Mesenchymal stem cell (in vitro differentiated cells and primary cell): ENCODE results near the gene GRIP1.

Source experiments
- DNase-seq: peaks from one replicate; pipeline ENCODE4 v3.0.0-alpha.2; 2013
- H2AFZ ChIP-seq: one replicate; pipeline ENCODE4 v1.6.1; 2013; ENCODE audit warnings: low read depth, mild to moderate bottlenecking, control low read depth, inconsistent platforms, low read length, moderate library complexity
- H2AK5ac ChIP-seq: 2 replicates; pipeline ENCODE4 v1.6.1; 2013; ENCODE audit warnings: low read length, moderate library complexity, mild to moderate bottlenecking, inconsistent platforms; ENCODE audit not compliant: severe bottlenecking
- H2BK120ac ChIP-seq: one replicate; pipeline ENCODE4 v1.6.1; 2013; ENCODE audit warnings: low read depth, mild to moderate bottlenecking, inconsistent platforms, low read length, moderate library complexity
- H2BK12ac ChIP-seq, 2 experiments: one replicate each; pipeline ENCODE4 v1.6.1; 2013; ENCODE audit warnings: inconsistent platforms in 2 of 2, low read length in 2 of 2, mild to moderate bottlenecking in 2 of 2, moderate library complexity in 2 of 2, control low read depth in 1 of 2
- H2BK15ac ChIP-seq: one replicate; pipeline ENCODE4 v1.6.1; 2013; ENCODE audit warnings: mild to moderate bottlenecking, low read depth, inconsistent platforms; ENCODE audit not compliant: poor library complexity, severe bottlenecking
- H2BK5ac ChIP-seq: 2 replicates; pipeline ENCODE4 v1.6.1; 2013; ENCODE audit warnings: low read depth, mild to moderate bottlenecking, low read length, control low read depth, inconsistent platforms; ENCODE audit not compliant: poor library complexity, severe bottlenecking
- H3K14ac ChIP-seq, 2 experiments: one replicate each; pipeline ENCODE4 v1.6.1; 2013; ENCODE audit warnings: inconsistent platforms in 2 of 2, low read length in 2 of 2, control low read depth in 1 of 2, mild to moderate bottlenecking in 1 of 2, moderate library complexity in 1 of 2
- H3K18ac ChIP-seq, 2 experiments: one replicate each; pipeline ENCODE4 v1.6.1; 2013; ENCODE audit warnings: inconsistent platforms in 2 of 2, low read length in 2 of 2, control low read depth in 1 of 2, low read depth in 1 of 2, mild to moderate bottlenecking in 1 of 2
- H3K23ac ChIP-seq, 2 experiments: one replicate each; pipeline ENCODE4 v1.6.1; 2013; ENCODE audit warnings: inconsistent platforms in 2 of 2, low read length in 2 of 2, mild to moderate bottlenecking in 2 of 2, moderate library complexity in 2 of 2, control low read depth in 1 of 2
- H3K27ac ChIP-seq: 2 replicates; pipeline ENCODE4 v1.5.1; 2013; ENCODE audit warnings: mild to moderate bottlenecking, moderate library complexity, low read length, control low read depth, inconsistent platforms; ENCODE audit not compliant: poor library complexity, severe bottlenecking
- H3K27me3 ChIP-seq, 2 experiments: 2 replicates each; pipeline versions ENCODE4 v1.6.1 to v1.7.0; 2013; ENCODE audit warnings: low read length in 2 of 2, mild to moderate bottlenecking in 2 of 2, moderate library complexity in 2 of 2, control low read depth in 1 of 2, inconsistent platforms in 1 of 2; ENCODE audit not compliant: control insufficient read depth in 1 of 2, insufficient read depth in 1 of 2
- H3K36me3 ChIP-seq, 2 experiments: 2 replicates each; pipeline versions ENCODE4 v1.6.1 to v1.7.0; 2013; ENCODE audit warnings: low read length in 2 of 2, control low read depth in 1 of 2, inconsistent platforms in 1 of 2, low read depth in 1 of 2, mild to moderate bottlenecking in 1 of 2; ENCODE audit not compliant: insufficient read depth in 2 of 2, control insufficient read depth in 1 of 2
- H3K4ac ChIP-seq, 2 experiments: one replicate each; pipeline ENCODE4 v1.6.1; 2013; ENCODE audit warnings: inconsistent platforms in 2 of 2, low read length in 2 of 2, mild to moderate bottlenecking in 2 of 2, moderate library complexity in 2 of 2, control low read depth in 1 of 2, low read depth in 1 of 2
- H3K4me1 ChIP-seq: 2 replicates; pipeline ENCODE4 v1.6.1; 2013; ENCODE audit warnings: low read depth, low read length, control low read depth; ENCODE audit not compliant: control insufficient read depth, insufficient read depth
- H3K4me2 ChIP-seq: 2 replicates; pipeline ENCODE4 v1.6.1; 2013; ENCODE audit warnings: low read length, mild to moderate bottlenecking, inconsistent platforms; ENCODE audit not compliant: poor library complexity, severe bottlenecking
- H3K4me3 ChIP-seq, 2 experiments: 2 replicates each; pipeline versions ENCODE4 v1.5.1 to v1.7.0; 2013; ENCODE audit warnings: low read length in 2 of 2, mild to moderate bottlenecking in 2 of 2, control low read depth in 1 of 2, low read depth in 1 of 2; ENCODE audit not compliant: insufficient read depth in 1 of 2
- H3K79me1 ChIP-seq: replicated peaks from 2 replicates; pipeline ENCODE4 v1.6.1; 2013; ENCODE audit warnings: mild to moderate bottlenecking, control low read depth, low read length, inconsistent platforms; ENCODE audit not compliant: poor library complexity, severe bottlenecking
- H3K9ac ChIP-seq: 2 replicates; pipeline ENCODE4 v1.7.0; 2013; ENCODE audit warnings: mild to moderate bottlenecking, low read length, moderate library complexity
- H3K9me3 ChIP-seq: 2 replicates; pipeline ENCODE4 v1.7.0; 2013; ENCODE audit warnings: mild to moderate bottlenecking, low read length; ENCODE audit not compliant: control insufficient read depth
- H4K8ac ChIP-seq: one replicate; pipeline ENCODE4 v1.6.1; 2013; ENCODE audit warnings: inconsistent platforms, mild to moderate bottlenecking, low read length, moderate library complexity
- H4K91ac ChIP-seq: one replicate; pipeline ENCODE4 v1.6.1; 2013; ENCODE audit warnings: mild to moderate bottlenecking, low read length, inconsistent platforms
- WGBS: methylation state at CpG from one replicate; pipeline ENCODE4 v1.1.7; 2013; ENCODE audit warnings: mixed read lengths; 5-methylcytosine and 5-hydroxymethylcytosine counted together

GRIP1 gene

GRCh38 chr12:66627988-66628317, 50.9 kb downstream of the GRIP1 start:
- Histone ChIP-seq H4K8ac (no peak overlapping the region), H3K14ac (no peak overlapping the region), H3K27me3 (no peaks in the 10 kb centered on the region), H2AFZ (no peak overlapping the region), H2BK15ac (no peak overlapping the region), H3K4me3 (no peak overlapping the region), H3K4ac (no peak overlapping the region), H3K4me2 (no peak overlapping the region), H3K4me1 (peaks cover 8% of the 10 kb centered on the region), H2BK5ac (no peak overlapping the region), H3K18ac (no peak overlapping the region), H3K23ac (no peak overlapping the region), H2BK120ac (no peak overlapping the region), H3K36me3 (no peaks in the 10 kb centered on the region), H3K9me3 (no peaks in the 10 kb centered on the region), H3K79me1 (no peaks in the 10 kb centered on the region), H2BK12ac (no peak overlapping the region), H3K9ac (no peak overlapping the region), H3K27ac (no peak overlapping the region), H4K91ac (no peak overlapping the region), H2AK5ac (no peak overlapping the region)
- DNase-seq: no peak
- 100% methylated on average over 2 of the region's 2 CpGs for WGBS

DNA sequence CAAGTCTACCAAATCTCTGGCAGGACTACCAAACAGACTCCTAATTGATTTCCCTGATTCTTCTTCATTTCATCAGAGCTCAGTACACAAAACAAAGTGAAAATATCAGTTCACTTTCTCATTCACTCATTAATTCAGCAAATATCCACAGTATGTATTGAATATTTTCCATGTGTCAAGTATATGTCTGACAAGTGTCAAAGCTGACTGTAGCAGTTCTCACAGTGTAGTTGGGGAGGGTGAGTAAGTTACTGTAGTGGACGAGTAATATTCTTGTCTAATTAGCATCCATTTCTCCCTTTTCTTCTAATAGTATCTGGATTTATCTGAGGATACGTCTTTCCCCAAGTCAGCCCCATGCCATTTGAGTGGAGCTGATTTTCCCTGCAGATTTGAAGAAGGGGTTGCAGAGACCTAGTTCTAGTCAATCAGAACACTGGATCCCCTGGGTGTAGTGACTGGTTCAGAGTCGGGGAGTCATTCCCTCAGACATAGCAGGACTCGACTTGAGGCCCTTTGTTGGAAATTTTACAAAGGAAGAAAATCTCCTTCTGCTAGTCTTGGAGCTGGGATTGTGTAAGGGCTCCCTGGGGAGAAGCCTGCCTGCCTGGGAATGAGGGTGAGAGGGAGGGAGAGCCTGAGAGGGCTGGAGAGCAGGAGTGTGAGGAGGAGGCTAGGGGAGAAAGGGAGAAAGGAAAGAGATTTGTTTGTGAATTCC, 51.4 kb downstream of the GRIP1 start:
- H3K27me3 ChIP-seq: no peaks in the 10 kb centered on the region
- H3K18ac ChIP-seq: no peak overlapping the region
- H3K9me3 ChIP-seq: no peaks in the 10 kb centered on the region
- H3K4me1 ChIP-seq: peaks cover 8% of the 10 kb centered on the region
- H2BK15ac ChIP-seq: no peak overlapping the region
- H2BK12ac ChIP-seq: no peak overlapping the region
- H3K23ac ChIP-seq: no peak overlapping the region
- H3K4me2 ChIP-seq: no peak overlapping the region
- no peak overlapping the region for H2AFZ ChIP-seq
- no peaks in the 10 kb centered on the region for H3K79me1 ChIP-seq
- 56% methylated on average over 3 of the region's 4 CpGs for WGBS
- H4K8ac ChIP-seq: no peak overlapping the region
- H3K14ac ChIP-seq: no peak overlapping the region
- H3K36me3 ChIP-seq: no peaks in the 10 kb centered on the region
- no peak for DNase-seq
- H4K91ac ChIP-seq: no peak overlapping the region
- H3K9ac ChIP-seq: no peak overlapping the region
- no peak overlapping the region for H3K4ac ChIP-seq
- H2AK5ac ChIP-seq: no peak overlapping the region
- H2BK120ac ChIP-seq: no peak overlapping the region
- no peak overlapping the region for H2BK5ac ChIP-seq
- H3K27ac ChIP-seq: no peak overlapping the region
- H3K4me3 ChIP-seq: no peak overlapping the region

DNA sequence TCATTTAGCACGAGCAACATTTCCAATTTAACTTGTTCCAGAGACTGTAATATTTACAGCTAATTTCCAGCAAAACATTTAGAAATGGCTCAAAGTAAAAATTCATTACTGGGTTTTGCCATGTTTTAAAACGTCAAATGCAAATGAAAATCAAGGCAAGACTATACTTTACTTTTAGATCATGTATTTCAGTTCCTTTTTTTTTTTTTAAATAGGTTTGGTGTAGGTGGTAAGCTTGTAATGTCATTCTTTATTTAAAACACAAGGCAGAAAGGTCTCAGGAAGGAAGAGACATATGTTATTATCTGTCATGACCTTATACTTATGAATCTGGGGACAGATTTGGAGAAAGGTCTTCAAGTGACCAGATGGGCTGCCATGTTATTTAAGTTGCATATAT, 54.1 kb downstream of the GRIP1 start:
- H4K91ac ChIP-seq: no peak overlapping the region
- WGBS: 100% methylated on average over 1 of the region's 2 CpGs

DNA sequence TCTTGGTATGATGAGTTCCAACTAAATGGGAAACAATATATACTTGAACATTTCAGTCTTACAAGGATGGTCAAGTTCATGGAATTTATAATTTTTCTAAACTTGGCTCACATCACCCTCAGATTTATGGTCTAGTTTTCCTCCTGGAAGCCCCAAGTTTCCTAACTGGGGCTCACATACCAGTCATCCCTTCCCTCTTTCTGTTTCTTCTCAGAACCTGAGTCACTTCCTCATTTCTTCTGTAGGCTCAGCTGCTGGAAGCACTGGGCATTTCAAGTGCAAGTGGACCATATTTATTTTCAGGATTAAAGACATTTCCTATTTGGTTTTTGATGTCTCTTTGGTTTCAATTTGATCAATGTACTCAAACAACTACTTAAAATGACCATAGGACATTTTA, 55.4 kb downstream of the GRIP1 start:
- Histone ChIP-seq H3K14ac (no peak overlapping the region), H3K4me1 (peaks cover 1% of the 10 kb centered on the region), H3K18ac (no peak overlapping the region), H2AK5ac (no peak overlapping the region), H3K4me3 (no peak overlapping the region), H2AFZ (no peak overlapping the region), H2BK120ac (no peak overlapping the region), H3K79me1 (no peaks in the 10 kb centered on the region), H3K9me3 (no peaks in the 10 kb centered on the region), H3K4me2 (no peak overlapping the region), H3K23ac (no peak overlapping the region), H3K36me3 (no peaks in the 10 kb centered on the region), H4K91ac (no peak overlapping the region), H2BK12ac (no peak overlapping the region), H2BK15ac (no peak overlapping the region), H3K27ac (no peak overlapping the region), H2BK5ac (no peak overlapping the region), H3K9ac (no peak overlapping the region), H3K27me3 (no peaks in the 10 kb centered on the region), H4K8ac (no peak overlapping the region), H3K4ac (no peak overlapping the region)
- DNase-seq: peak; percentile 27

More for the DNA sequence above, 54.1 kb downstream of the GRIP1 start:
- no peak overlapping the region for H3K4me3 ChIP-seq
- no peak overlapping the region for H3K18ac ChIP-seq
- no peak overlapping the region for H3K4ac ChIP-seq
- no peak for DNase-seq
- H2AK5ac ChIP-seq: no peak overlapping the region
- H2BK12ac ChIP-seq: no peak overlapping the region
- H4K8ac ChIP-seq: no peak overlapping the region
- no peaks in the 10 kb centered on the region for H3K36me3 ChIP-seq
- no peak overlapping the region for H3K14ac ChIP-seq
- no peak overlapping the region for H3K4me2 ChIP-seq
- no peak overlapping the region for H3K9ac ChIP-seq
- no peak overlapping the region for H3K23ac ChIP-seq
- H3K27me3 ChIP-seq: no peaks in the 10 kb centered on the region
- H2BK15ac ChIP-seq: no peak overlapping the region
- H2BK5ac ChIP-seq: no peak overlapping the region
- no peaks in the 10 kb centered on the region for H3K9me3 ChIP-seq
- no peak overlapping the region for H2AFZ ChIP-seq
- no peaks in the 10 kb centered on the region for H3K79me1 ChIP-seq
- H2BK120ac ChIP-seq: no peak overlapping the region
- H3K27ac ChIP-seq: no peak overlapping the region
- H3K4me1 ChIP-seq: peaks cover 5% of the 10 kb centered on the region
